Gastrocnemius medialis (tissue), 4 donors: ENCODE measurements around the gene ARTN.

Experiments used
- POLR2A ChIP-seq, 2 donors: fragments of 450-650 bp; IDR thresholded peaks; one replicate each; pipeline ENCODE4 v1.6.1; 2017; ENCODE audit warnings: antibody characterized with exemption in 2 of 2, mild to moderate bottlenecking in 2 of 2, moderate library complexity in 2 of 2
- TF ChIP-seq, protein P1 (sequence below), 5 experiments: fragments of 450-650 bp in 3 of 5; fragments of 200-600 bp in 2 of 5; sonication (generic) in 2 of 5; IDR thresholded peaks in 4 of 5; conservative IDR thresholded peaks in 1 of 5; 1 replicate in 4 of 5; 2 replicates in 1 of 5; pipeline ENCODE4 v1.5.1; 2016 to 2019; ENCODE audit warnings: antibody characterized with exemption in 5 of 5, mild to moderate bottlenecking in 3 of 5, moderate library complexity in 3 of 5

GRCh38 chr1:43986712-43987111 lies 53.1 kb downstream of the ARTN start:
- TF ChIP-seq, protein P1, sequence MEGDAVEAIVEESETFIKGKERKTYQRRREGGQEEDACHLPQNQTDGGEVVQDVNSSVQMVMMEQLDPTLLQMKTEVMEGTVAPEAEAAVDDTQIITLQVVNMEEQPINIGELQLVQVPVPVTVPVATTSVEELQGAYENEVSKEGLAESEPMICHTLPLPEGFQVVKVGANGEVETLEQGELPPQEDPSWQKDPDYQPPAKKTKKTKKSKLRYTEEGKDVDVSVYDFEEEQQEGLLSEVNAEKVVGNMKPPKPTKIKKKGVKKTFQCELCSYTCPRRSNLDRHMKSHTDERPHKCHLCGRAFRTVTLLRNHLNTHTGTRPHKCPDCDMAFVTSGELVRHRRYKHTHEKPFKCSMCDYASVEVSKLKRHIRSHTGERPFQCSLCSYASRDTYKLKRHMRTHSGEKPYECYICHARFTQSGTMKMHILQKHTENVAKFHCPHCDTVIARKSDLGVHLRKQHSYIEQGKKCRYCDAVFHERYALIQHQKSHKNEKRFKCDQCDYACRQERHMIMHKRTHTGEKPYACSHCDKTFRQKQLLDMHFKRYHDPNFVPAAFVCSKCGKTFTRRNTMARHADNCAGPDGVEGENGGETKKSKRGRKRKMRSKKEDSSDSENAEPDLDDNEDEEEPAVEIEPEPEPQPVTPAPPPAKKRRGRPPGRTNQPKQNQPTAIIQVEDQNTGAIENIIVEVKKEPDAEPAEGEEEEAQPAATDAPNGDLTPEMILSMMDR (IDR thresholded peaks at IDR 0.05 in 4 of 5, conservative IDR thresholded peaks at IDR 0.05 in 1 of 5), result no peak
- no peak for TF ChIP-seq POLR2A (IDR thresholded peaks at IDR 0.05)
